Neural progenitor cell (in vitro differentiated cells): Measurements from ENCODE around the gene DPYSL5. TPM values are rescaled to one million over a fixed set of nuclear protein-coding genes. Genes with fewer than 3 reads are reported as not detected.
A peak's percentile ranks its signal among the peaks of the same experiment; 100 is the strongest.
"Not testable (repeated sequence)": the region's sequence is repeated elsewhere in the genome, so short reads cannot be mapped to it uniquely, and the experiment has no call there.

ENCODE experiments used
- DNase-seq: peaks from one replicate; pipeline ENCODE4 v3.0.0-alpha.2; 2016; ENCODE audit warnings: low spot score
- H2AFZ ChIP-seq: fragments of 200-600 bp; sonication (generic); replicated peaks from 2 replicates; pipeline ENCODE4 v1.6.1; 2016; ENCODE audit warnings: antibody characterized with exemption
- H3F3A ChIP-seq: fragments of 200-600 bp; sonication (generic); 2 replicates; pipeline ENCODE4 v1.6.1; 2016; ENCODE audit warnings: antibody characterized with exemption, low read depth
- H3K27ac ChIP-seq: fragments of 200-600 bp; sonication (generic); 2 replicates; pipeline ENCODE4 v1.5.1; 2016; ENCODE audit warnings: mild to moderate bottlenecking
- H3K27me3 ChIP-seq: fragments of 200-600 bp; sonication (generic); 2 replicates; pipeline ENCODE4 v1.6.1; 2016; ENCODE audit warnings: mild to moderate bottlenecking, moderate library complexity
- H3K36me3 ChIP-seq: fragments of 200-600 bp; sonication (generic); 2 replicates; pipeline ENCODE4 v1.5.1; 2016
- H3K4me1 ChIP-seq: fragments of 200-600 bp; sonication (generic); 2 replicates; pipeline ENCODE4 v1.6.1; 2016; ENCODE audit warnings: mixed run types
- H3K4me2 ChIP-seq: fragments of 200-600 bp; sonication (generic); 2 replicates; pipeline ENCODE4 v1.6.1; 2016
- H3K4me3 ChIP-seq: fragments of 200-600 bp; sonication (generic); 2 replicates; pipeline ENCODE4 v1.5.1; 2016
- H3K79me2 ChIP-seq: fragments of 200-600 bp; sonication (generic); 2 replicates; pipeline ENCODE4 v1.6.1; 2016; ENCODE audit warnings: low read depth
- H3K9ac ChIP-seq: fragments of 200-600 bp; sonication (generic); 2 replicates; pipeline ENCODE4 v1.6.1; 2016
- H3K9me3 ChIP-seq: fragments of 200-600 bp; sonication (generic); 2 replicates; pipeline ENCODE4 v1.5.1; 2016; ENCODE audit warnings: low read depth
- H4K20me1 ChIP-seq: fragments of 200-600 bp; sonication (generic); 2 replicates; pipeline ENCODE4 v1.6.1; 2016; ENCODE audit warnings: low read depth
- H3K27ac Mint-ChIP-seq: 3 replicates; pipeline ENCODE4 v1.8.0; 2021; ENCODE audit warnings: mixed read lengths
- H3K27me3 Mint-ChIP-seq: 2 replicates; pipeline ENCODE4 v1.8.0; 2022; ENCODE audit warnings: low read depth, mild to moderate bottlenecking, inconsistent platforms, moderate library complexity, mixed read lengths; ENCODE audit not compliant: insufficient read depth
- H3K36me3 Mint-ChIP-seq: 3 replicates; pipeline ENCODE4 v1.8.0; 2021; ENCODE audit warnings: mixed read lengths
- H3K4me1 Mint-ChIP-seq: 3 replicates; pipeline ENCODE4 v1.8.0; 2021; ENCODE audit warnings: mixed read lengths
- H3K4me3 Mint-ChIP-seq: 3 replicates; pipeline ENCODE4 v1.8.0; 2021; ENCODE audit warnings: mild to moderate bottlenecking, moderate library complexity, mixed read lengths
- H3K9me3 Mint-ChIP-seq: 3 replicates; pipeline ENCODE4 v1.8.0; 2020; ENCODE audit warnings: mixed read lengths
- EZH2 ChIP-seq: fragments of 200-600 bp; sonication (generic); IDR thresholded peaks from 2 replicates; pipeline ENCODE4 v1.6.1; 2017; ENCODE audit warnings: antibody characterized with exemption, mild to moderate bottlenecking, moderate library complexity
- EZH2phosphoT487 ChIP-seq: fragments of 200-600 bp; sonication (generic); IDR thresholded peaks from 2 replicates; pipeline ENCODE4 v1.6.1; 2017; ENCODE audit warnings: antibody characterized with exemption
- total RNA-seq: library from RNA; depleted of rRNA; stranded (reverse); fragments of >200 nt; gene quantifications from 2 replicates; pipeline ENCODE4 v1.2.3, GENCODE V29; 2015; ENCODE audit warnings: low replicate concordance
- TF ChIP-seq, protein P1 (sequence below): fragments of 200-600 bp; sonication (generic); IDR thresholded peaks from 2 replicates; pipeline ENCODE4 v1.5.1; 2017; ENCODE audit warnings: antibody characterized with exemption, mild to moderate bottlenecking

DPYSL5 gene
- total RNA-seq, 1 donor from 2014 or later = 46.3 TPM

GRCh38 chr2:26877276-26877675 lies 29.3 kb downstream of the DPYSL5 start:
- Histone ChIP-seq H3K36me3 (no peaks in the 10 kb centered on the region), H2AFZ (no peak overlapping the region), H3K79me2 (peaks cover 65% of the 10 kb centered on the region), H3K27ac (no peak overlapping the region), H3K9ac (no peak overlapping the region), H3K4me3 (no peak overlapping the region), H4K20me1 (peaks cover 100% of the 10 kb centered on the region), H3K4me2 (no peak overlapping the region), H3K9me3 (no peaks in the 10 kb centered on the region), H3K27me3 (no peaks in the 10 kb centered on the region), H3F3A (no peaks in the 10 kb centered on the region), H3K4me1 (no peaks in the 10 kb centered on the region)
- DNase-seq = no peak
- peaks cover 2% of the 10 kb centered on the region for H3K27me3 Mint-ChIP-seq
- H3K36me3 Mint-ChIP-seq = peaks cover 41% of the 10 kb centered on the region
- no peak overlapping the region for H3K27ac Mint-ChIP-seq
- H3K4me3 Mint-ChIP-seq = no peak overlapping the region
- H3K9me3 Mint-ChIP-seq = no peaks in the 10 kb centered on the region
- peaks cover 5% of the 10 kb centered on the region for H3K4me1 Mint-ChIP-seq
- TF ChIP-seq EZH2phosphoT487 = no peak
- TF ChIP-seq EZH2 = no peak

GRCh38 chr2:26880161-26880560 lies 32.2 kb downstream of the DPYSL5 start:
- Histone ChIP-seq H3K9me3 (no peaks in the 10 kb centered on the region), H3K27ac (no peak overlapping the region), H3K4me1 (no peaks in the 10 kb centered on the region), H2AFZ (no peak overlapping the region), H3K9ac (no peak overlapping the region), H3F3A (no peaks in the 10 kb centered on the region), H3K79me2 (peaks cover 59% of the 10 kb centered on the region), H3K4me3 (no peak overlapping the region), H4K20me1 (peaks cover 100% of the 10 kb centered on the region), H3K4me2 (no peak overlapping the region), H3K36me3 (no peaks in the 10 kb centered on the region), H3K27me3 (no peaks in the 10 kb centered on the region)
- H3K36me3 Mint-ChIP-seq = peaks cover 39% of the 10 kb centered on the region
- peaks cover 24% of the 10 kb centered on the region for H3K4me1 Mint-ChIP-seq
- peaks cover 7% of the 10 kb centered on the region for H3K27me3 Mint-ChIP-seq
- H3K9me3 Mint-ChIP-seq = no peaks in the 10 kb centered on the region
- no peak overlapping the region for H3K4me3 Mint-ChIP-seq
- no peak for DNase-seq
- TF ChIP-seq, protein P1, sequence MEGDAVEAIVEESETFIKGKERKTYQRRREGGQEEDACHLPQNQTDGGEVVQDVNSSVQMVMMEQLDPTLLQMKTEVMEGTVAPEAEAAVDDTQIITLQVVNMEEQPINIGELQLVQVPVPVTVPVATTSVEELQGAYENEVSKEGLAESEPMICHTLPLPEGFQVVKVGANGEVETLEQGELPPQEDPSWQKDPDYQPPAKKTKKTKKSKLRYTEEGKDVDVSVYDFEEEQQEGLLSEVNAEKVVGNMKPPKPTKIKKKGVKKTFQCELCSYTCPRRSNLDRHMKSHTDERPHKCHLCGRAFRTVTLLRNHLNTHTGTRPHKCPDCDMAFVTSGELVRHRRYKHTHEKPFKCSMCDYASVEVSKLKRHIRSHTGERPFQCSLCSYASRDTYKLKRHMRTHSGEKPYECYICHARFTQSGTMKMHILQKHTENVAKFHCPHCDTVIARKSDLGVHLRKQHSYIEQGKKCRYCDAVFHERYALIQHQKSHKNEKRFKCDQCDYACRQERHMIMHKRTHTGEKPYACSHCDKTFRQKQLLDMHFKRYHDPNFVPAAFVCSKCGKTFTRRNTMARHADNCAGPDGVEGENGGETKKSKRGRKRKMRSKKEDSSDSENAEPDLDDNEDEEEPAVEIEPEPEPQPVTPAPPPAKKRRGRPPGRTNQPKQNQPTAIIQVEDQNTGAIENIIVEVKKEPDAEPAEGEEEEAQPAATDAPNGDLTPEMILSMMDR = no peak
- TF ChIP-seq EZH2 (no peak), EZH2phosphoT487 (no peak)
- peak overlapping the region; percentile 2 for H3K27ac Mint-ChIP-seq

- Histone ChIP-seq H4K20me1 (peaks cover 100% of the 10 kb centered on the region), H3K36me3 (no peaks in the 10 kb centered on the region), H3K9me3 (no peaks in the 10 kb centered on the region), H3K4me2 (no peak overlapping the region), H3K4me3 (no peak overlapping the region), H3K79me2 (peaks cover 56% of the 10 kb centered on the region), H3F3A (no peaks in the 10 kb centered on the region), H3K27ac (no peak overlapping the region), H3K27me3 (no peaks in the 10 kb centered on the region), H3K9ac (no peak overlapping the region), H2AFZ (no peak overlapping the region), H3K4me1 (peaks cover under 1% of the 10 kb centered on the region)
- no peak overlapping the region for H3K4me3 Mint-ChIP-seq
- peak overlapping the region; percentile 18 for H3K27ac Mint-ChIP-seq
- TF ChIP-seq EZH2 (no peak), EZH2phosphoT487 (no peak)
- TF ChIP-seq, protein P1 = no peak
- H3K9me3 Mint-ChIP-seq = no peaks in the 10 kb centered on the region
- peaks cover 35% of the 10 kb centered on the region for H3K36me3 Mint-ChIP-seq
- DNase-seq = no peak
- peaks cover 7% of the 10 kb centered on the region for H3K27me3 Mint-ChIP-seq
- H3K4me1 Mint-ChIP-seq = peaks cover 32% of the 10 kb centered on the region
These were observed 33.0 kb downstream of the DPYSL5 start for GRCh38 chr2:26880910-26881435.

- peaks cover 61% of the 10 kb centered on the region for H3K79me2 ChIP-seq
- H3K4me1 ChIP-seq, DNase-seq, H3K9me3 Mint-ChIP-seq, H3K27me3 Mint-ChIP-seq, H3K36me3 ChIP-seq, H3K9ac ChIP-seq, H3K4me3 ChIP-seq, H3K4me3 Mint-ChIP-seq, H3K27ac ChIP-seq, H3F3A ChIP-seq, H3K9me3 ChIP-seq, H2AFZ ChIP-seq, H3K4me2 ChIP-seq, H3K27ac Mint-ChIP-seq, H3K27me3 ChIP-seq: not testable (repeated sequence)
- H4K20me1 ChIP-seq = peaks cover 100% of the 10 kb centered on the region
- Mint-ChIP-seq H3K36me3 (peaks cover 31% of the 10 kb centered on the region), H3K4me1 (peaks cover 34% of the 10 kb centered on the region)
These were observed 34.3 kb downstream of the DPYSL5 start for GRCh38 chr2:26882220-26882619.
